Stimulated activated CD4-positive, alpha-beta T cell treated with anti-CD3 and anti-CD28 coated beads, Interleukin-15, amount 100 ng/mL, for 1 hour (primary cell): ENCODE data around the gene SLC38A2.

Source experiments
- DNase-seq, 2 donors: peaks; one replicate each; pipeline ENCODE4 v3.0.0-alpha.2; 2020; ENCODE audit warnings: low read depth in 1 of 2, low spot score in 1 of 2

Gene SLC38A2

DNA sequence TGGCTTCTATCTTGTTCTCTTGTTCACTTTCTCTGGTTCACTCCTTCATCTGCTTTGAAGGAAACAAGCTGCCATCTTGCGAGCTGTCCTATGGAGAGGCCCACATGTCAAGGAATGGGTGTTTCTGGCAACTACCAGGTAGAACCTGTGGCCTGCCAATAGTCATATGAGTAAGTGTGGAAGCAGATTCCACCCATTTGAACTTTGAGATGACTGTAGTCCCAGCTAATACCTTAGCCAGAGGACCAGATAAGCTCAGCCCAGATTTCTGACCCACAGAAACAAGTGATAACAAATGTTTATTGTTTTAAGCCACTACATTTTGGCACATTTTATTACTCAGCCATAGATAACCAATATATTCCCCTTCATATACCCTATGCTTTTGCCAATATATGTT lies 4.0 kb upstream of the SLC38A2 start:
- no peak for DNase-seq

DNA sequence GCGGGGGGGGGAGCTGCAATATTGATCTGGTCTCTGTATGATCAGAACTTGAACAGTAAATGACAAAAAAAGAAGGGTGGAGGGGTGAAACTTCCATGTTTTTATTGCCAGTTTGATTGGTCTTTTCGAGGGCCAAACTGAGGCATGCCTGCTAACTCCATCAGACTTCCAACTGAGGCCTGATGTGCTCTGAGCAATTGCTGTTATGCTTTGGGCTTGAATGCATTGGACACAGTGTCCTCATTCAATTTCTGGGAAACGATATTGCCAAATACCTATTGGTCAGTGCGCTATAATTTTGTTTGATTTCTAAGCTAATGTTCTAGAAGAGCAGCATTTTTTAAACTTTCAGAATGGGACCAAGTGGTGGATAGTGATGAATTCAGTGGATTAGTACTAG lies 2.1 kb upstream of the SLC38A2 start:
- DNase-seq, result no peak

DNA sequence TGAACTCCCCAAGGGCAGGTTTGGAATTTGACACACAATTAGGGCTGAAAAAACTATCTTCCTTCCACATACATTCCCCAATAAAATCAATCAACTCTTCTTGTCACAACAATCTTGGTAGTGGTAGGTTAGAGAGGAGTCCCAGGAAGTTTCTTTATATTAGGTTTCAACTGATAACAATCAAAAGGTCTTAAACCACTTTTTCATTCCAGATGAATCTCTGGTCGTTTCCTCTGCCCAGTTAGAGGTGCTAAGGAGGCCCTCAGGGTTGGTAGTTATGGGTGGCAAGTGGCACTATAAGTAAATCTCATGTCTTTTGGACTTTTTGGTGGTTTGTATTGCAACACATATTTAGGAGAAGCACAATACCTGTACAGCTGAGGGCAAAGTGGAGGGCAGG lies 1.7 kb upstream of the SLC38A2 start:
- DNase-seq, result no peak

DNA sequence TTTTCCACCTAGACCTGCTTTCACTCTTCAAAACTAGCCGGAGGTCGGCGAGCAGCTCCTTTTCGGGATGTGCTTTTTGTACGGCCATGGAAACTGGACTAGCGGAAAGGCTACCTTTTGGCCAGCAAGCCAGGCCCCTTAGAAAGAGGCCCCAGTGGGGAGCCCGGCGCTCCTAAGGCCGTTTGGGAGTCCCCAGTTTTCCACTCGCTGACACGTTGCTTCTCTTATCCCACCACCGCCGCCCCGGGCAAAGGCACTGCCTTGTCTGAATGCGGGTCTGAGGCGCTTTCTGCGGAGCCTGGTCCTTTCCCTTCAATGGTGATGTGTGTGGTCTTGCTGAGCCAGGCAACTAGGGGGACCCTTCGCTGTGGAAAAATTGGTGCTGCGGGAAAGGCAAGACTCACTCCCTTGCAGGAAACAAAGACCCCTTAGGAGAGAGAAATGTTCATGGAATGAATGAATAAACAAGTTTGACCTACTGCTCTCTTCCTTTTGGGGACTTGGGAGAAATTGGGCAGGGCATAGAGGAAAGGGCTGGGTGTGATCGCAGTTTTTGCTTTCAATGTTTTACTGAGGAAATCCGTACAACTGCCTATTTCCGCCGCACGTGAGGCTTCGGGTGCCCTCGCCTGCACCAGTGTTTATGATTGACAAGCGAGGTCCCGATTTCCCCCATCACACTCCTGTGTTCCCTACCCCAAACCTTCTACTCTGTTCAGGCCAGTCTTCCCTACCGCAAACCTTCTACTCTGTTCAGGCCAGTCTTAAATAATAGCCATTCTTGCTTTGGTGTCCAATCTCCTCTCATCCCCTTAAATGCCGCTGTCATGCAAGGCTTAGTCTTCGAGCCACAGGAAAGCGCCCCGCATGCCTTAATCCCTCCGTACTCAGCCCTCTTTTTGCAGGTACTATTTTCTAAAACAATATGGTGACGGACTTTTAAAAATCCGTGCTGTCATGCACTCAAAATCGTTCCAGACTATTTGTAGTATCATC lies 1.0 kb upstream of the SLC38A2 start:
- peak in 1 of 2 donors; percentile 10 for DNase-seq

DNA sequence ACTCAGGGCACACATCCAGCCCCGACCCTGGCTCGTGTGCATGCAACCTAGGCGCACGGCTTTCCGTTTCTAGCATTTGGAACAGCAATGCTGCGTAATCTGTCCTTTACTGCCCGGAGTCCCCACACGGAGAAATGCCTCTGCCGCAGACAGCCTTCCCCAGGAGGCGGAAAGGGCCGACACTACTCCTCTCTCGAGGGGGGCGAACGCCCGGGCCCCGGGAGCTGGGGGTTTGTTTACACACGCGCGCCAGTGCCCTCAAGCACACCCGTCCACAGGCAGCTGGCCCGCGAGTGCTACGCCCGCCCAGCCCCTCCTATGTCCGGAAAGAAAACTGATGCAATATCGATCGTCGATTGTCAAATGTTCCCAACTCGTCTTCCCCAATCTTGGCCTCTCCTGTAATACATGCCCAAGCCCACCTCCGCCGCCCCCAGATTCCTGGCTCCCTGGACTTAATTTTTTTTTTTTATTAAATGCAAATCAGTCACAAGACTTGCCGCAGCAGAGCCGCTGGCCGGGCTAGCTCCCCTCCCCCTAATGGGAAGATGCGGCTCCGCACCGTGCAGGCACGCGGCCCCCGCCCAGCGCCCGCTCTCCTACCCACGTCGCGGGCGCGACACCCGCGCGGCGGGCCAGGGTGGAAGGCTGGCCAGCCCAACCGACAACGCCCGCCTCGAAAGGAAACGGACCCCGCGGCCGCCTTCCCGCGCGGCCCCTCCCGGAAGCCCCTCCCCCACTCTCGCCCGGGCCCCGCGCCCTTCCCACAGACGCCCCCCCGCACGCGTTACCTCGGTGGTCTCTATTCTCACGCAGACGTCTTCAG lies 642 bp downstream of the SLC38A2 start:
- peak; percentile 26 to 43 for DNase-seq

DNA sequence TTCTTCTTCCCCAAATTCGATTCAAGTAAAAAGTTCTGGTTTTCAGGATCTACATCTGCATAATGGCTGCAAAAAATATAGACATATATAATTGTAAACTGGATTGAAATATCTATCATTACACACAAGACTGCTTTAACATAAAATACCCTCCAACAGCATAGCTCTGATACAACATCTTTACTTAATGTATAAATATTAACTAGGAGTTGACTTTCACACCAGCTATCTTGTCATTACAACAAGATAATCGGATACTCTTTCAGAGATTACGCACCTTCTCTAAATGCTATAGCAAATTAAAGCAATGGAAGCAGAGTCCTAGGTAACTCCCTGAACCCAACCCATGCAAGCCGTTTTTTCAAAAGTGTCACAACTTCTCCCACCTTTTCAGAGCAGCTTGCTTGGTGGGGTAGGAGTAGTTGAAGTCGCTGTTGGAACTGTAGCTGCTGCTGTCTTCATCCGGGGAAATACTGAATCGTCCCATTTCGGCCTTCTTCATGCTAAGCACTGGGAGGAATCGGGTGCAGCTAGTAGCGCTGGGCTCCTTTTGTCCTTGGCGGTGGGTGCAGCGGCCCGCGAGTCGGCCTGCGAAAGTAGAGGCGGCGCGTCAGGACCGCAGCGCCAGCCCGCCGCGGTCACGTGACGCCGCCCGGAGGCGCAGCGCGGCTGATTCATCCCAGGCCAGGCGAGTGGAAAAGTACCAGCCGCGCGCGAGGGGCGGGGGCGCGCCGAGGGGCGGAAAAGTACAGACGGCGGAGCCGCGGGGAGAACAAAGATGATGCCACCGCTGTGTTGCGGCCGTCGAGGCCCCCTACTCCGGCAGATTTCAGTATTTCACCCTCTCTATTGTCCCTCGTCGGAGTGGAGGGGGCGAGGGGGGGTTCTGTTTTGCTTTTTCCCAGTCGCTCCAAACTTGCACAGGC lies 1.5 kb downstream of the SLC38A2 start:
- DNase-seq, result peak; percentile 87 to 94

DNA sequence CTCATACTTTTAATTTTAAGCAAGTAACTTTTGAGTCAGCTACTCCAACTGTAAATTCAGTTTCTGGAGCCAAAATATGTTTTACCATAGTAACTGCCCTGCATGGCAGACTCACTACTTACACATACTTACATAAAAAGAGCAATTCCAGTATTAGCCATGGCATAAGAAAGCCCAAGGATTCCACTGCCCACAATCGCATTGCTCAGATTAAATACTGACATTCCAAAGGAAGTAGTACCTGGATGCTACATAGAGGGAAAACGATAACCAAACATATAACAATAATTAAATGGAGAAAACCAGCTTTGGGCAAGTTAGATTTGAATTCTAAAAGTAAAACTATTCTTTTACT lies 2.2 kb downstream of the SLC38A2 start:
- DNase-seq, result no peak

DNA sequence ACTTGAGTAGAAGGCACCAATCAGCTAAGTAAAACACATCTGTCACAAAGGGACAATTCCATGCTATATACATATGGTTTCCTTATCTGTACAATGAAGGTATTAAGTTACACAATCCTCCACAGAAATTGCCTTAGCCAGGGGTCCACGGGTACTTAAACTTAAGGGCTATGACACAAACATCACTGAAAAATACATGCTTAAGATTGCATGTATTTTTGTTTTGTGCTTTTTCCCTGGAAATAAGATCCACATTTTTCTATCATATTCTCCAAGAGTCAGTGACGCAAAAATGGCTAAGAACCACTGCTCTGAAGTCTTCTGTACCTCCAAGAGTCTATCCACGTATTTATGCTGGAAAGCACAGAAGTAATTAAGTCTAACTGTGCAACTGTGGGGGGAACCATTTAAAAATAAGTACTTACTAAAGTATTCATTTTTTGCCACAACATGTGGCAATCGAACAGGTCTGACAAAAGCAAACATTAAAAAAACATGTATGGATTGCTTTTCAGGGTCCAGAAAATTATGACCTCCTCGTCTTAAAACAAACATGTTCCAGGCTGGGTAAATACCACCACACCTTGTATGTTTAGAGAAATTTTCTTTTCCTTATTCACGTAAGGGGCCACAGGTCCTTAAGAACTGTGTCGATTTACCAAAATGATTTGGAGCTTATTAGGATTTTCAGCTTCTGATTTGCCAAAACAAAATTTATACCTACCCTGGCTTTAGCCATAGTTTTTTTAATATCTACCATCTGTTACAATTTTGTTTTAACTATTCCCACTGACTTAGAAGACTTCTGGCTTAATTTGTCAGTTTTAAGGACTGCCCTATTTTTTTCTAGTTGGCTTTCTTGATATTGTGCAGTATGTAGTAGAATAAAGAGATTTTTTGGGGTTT lies 2.8 kb downstream of the SLC38A2 start:
- DNase-seq, result no peak

DNA sequence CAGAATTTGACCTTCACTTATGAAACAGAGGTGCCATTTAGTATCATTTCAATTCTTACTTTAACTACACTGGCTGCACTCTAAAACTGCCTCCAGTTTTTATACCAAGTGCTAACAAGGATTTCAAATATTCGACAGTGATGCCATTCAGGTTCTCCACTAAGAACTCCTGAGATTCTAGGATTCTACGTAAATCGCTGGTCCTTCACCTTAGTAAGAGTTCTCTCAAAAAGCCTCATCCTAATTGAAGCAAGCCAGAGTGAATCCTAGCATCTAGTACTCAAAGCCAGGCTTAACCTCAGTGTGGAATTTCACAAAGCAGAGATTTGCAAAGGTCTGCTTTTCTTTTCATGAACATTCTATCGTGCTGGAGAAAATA lies 3.5 kb downstream of the SLC38A2 start:
- no peak for DNase-seq

DNA sequence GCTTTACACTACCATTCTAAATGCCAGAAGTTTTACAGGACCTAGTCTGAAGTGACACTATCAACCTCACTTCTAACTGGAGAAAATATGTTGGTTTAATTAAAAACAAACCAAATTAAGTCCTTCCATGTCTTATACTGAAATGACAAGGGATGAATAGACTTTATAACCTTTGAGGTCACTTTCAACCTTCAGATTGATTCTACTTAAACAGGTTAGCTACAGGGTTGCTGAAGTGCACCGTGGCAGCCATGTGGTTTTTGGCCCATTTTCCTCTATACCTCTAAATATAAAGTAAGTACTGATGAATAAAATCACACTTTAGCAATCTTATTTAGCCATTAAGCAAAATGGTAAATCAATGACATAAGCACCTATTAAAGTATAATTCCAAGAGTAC lies 3.9 kb downstream of the SLC38A2 start:
- no peak for DNase-seq

DNA sequence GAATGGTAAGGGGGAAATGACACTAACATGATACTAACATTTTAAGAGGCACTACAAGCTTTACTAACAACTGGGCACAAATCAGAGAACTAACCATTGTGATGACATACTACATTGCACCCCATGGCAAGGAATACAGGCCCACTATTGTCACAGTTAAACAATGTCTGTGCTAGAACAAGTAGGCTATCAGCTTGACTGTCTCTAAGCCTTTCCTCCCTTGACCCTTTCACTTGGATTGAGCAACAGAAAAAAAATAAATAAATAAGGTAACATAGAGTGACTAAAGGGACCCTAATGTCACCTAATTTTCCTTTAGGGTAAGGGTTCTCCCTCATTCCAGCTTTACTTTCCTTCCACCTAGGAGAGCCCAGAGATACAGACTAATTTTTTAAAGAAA lies 4.4 kb downstream of the SLC38A2 start:
- no peak for DNase-seq

DNA sequence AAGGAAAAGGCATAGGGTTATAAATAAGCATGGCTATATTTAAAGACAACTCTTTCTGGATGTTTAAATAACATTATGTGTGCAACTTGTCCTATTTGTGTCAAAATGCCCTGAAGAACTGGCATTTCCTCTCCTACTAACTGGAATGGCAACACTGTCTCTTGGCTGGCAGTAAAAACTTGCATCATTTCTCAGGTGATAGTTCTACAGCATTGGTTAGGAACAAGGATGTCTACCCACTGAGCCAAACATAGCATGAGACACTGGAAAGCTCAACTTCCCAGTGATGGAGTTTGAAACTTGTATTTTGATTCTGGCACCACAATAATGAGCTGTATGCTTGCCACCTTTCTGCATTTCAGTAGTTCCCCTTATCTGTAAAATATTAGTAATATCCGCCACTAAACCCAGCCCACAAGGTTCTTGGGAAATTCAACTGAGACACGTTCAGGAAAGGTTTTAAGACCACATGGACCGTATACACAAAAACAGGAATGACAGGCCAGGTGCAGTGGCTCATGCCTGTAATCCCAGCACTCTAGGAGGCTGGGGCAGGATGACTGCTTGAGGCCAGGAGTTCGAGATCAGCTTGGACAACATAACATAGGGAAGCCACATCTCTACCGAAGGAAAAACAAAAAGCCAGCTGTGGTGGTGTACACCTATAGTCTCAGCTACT lies 5.1 kb downstream of the SLC38A2 start:
- no peak for DNase-seq

DNA sequence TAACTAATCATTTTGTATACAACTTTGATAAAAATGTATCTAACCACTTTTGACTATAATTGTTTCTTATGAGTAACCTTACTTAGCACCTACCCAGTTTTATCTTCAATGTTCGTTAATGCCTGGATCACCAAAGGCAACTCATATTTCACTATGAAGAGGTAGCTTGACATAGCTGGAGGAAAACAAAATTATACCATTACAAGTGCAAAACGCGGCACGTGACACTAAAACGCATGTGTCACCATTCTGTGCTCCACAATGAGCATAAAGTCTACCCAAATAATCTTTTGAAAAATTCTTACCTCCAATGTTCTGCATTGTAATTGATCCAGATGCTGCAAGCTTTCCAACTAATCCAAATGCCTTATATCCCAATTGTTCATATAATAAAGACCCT lies 5.8 kb downstream of the SLC38A2 start:
- no peak for DNase-seq

DNA sequence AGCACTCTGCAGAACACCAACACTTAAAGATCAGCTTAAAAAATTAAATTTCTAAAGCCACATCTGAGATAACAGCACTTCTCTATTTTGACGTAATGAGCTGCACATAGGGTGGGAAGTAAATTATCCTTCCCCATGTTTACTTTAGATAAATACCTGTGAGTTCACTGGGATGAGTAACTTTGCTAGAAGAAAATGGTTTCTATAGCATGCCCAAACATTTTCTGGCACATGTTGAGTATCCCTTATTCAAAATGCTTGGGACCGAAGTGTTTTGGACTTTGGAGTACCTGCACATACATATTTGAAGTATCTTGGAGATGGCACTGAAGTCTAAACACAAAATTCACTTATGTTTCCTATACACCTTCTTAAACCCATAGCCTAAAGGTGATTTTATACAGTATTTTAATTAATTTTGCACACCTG lies 6.6 kb downstream of the SLC38A2 start:
- DNase-seq, result no peak

DNA sequence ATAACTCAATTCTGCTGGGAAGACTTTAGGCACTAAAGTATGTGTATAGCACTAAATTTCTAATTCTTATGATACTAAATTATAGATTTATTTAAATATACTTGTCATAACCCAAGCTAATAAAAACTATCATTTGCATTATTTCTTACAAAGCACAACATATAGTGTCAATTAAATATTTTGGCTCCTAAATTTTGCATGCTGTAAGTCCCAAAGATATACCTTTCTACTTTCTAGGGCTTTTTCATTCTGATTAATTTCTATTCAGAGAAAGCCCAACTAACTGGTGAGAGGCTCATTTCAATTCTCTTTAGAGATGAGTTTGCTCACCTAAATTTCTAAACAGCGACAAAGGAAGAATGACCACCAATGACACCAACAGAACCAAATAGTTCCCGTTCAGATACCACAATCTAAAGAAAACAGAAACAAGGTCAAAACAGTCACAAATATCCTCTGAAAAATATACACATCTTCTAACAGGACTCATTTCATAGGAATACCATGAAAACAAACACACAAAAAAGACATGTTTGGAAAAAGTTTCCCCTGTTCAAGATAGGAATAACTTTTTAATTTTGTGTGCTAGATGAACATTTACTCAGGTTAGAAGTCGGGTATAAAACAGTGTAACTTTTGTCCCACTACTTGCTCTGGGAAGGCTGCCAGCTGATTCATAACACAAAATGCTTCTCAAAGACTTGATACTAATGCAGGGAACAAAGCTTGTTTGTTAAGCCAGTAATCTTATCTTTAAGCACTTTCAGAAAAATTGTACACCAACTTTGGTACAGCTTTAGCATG lies 7.6 kb downstream of the SLC38A2 start:
- DNase-seq, result no peak

DNA sequence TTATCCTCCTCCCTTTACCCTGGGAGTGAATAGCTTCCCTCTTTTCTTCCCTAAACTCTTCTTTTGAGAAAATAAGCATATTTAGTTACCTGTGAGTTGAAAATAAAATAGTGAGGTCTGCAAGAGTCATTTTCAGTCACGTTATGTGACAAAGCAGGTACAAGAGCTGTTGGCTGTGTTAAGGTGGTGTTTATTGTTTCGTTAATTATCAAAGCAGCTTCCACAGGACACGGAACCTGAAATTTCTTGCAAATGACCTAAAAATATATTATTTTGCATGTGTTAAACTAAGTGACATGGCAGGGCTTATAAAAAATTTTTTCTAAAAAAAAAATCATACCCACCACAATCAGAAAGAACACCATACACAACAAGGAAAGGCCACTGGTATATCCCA lies 8.3 kb downstream of the SLC38A2 start:
- no peak for DNase-seq

DNA sequence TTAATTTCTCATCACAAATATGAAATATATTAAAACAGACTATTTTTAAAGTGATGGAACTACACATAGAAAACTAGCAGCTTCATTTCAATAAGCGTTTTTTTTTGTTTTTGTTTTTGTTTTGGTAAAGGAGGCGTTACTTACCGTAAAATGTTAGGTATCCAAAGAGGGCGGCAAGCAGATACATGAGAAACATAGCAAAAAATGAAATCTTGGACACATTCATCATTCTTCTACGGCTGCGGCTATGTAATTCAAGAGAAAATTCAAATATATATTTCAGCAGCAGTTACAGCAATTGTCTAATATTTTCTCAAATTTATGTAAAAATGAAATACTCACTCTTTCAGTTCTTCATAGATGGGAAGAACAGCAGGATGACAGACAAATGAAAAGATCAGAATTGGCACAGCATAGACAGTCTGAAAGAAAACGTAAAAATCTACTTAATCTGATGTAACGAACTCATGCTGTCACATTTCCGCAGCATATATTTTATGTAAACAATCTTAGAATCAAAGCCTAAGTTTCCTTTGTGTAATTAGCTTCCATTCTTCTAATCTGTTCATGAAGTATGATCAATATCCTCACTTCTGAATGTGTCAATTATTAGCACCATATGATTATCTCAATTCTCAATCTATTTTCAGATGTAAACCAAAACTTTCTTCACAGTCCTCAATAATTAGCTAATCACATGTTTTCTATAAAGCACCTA lies 8.8 kb downstream of the SLC38A2 start:
- no peak for DNase-seq
